ENCODE data around the gene EXD2.

DNA sequence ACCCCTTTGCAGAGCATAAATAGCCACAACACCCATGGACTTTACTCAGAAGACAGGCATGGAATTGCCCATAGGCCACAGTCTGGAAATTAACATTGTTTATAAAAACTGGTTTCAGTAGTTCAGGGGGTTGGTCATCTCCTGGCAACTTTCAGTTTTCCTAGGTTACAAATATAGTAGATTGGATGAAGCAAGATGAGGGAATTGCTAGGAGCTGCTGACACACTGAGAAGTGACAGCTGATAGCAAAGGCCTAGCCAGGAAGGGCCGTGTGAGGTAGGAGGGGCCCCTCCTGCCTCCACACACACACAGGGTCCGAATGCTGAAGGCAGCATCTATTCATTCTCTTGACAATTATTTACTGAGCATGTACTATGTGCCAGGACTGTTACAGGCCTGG lies 76.9 kb downstream of the EXD2 start:
- no peak for TF ChIP-seq POLR2A (IDR thresholded peaks at IDR 0.05)
- TF ChIP-seq, protein P1, sequence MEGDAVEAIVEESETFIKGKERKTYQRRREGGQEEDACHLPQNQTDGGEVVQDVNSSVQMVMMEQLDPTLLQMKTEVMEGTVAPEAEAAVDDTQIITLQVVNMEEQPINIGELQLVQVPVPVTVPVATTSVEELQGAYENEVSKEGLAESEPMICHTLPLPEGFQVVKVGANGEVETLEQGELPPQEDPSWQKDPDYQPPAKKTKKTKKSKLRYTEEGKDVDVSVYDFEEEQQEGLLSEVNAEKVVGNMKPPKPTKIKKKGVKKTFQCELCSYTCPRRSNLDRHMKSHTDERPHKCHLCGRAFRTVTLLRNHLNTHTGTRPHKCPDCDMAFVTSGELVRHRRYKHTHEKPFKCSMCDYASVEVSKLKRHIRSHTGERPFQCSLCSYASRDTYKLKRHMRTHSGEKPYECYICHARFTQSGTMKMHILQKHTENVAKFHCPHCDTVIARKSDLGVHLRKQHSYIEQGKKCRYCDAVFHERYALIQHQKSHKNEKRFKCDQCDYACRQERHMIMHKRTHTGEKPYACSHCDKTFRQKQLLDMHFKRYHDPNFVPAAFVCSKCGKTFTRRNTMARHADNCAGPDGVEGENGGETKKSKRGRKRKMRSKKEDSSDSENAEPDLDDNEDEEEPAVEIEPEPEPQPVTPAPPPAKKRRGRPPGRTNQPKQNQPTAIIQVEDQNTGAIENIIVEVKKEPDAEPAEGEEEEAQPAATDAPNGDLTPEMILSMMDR (IDR thresholded peaks at IDR 0.05 in 8 of 11, conservative IDR thresholded peaks at IDR 0.05 in 3 of 11) = no peak
- no peak for TF ChIP-seq POLR2AphosphoS5 (IDR thresholded peaks at IDR 0.05)
